Measurements from ENCODE around the gene EZR. TPM values are rescaled to one million over a fixed set of nuclear protein-coding genes. Genes with fewer than 3 reads are reported as not detected.
"Not testable (repeated sequence)": the region's sequence is repeated elsewhere in the genome, so short reads cannot be mapped to it uniquely, and the experiment has no call there.

EZR gene
- total RNA-seq, 6 experiments from 2014 or later = 118 to 183 (median 178) TPM

DNA sequence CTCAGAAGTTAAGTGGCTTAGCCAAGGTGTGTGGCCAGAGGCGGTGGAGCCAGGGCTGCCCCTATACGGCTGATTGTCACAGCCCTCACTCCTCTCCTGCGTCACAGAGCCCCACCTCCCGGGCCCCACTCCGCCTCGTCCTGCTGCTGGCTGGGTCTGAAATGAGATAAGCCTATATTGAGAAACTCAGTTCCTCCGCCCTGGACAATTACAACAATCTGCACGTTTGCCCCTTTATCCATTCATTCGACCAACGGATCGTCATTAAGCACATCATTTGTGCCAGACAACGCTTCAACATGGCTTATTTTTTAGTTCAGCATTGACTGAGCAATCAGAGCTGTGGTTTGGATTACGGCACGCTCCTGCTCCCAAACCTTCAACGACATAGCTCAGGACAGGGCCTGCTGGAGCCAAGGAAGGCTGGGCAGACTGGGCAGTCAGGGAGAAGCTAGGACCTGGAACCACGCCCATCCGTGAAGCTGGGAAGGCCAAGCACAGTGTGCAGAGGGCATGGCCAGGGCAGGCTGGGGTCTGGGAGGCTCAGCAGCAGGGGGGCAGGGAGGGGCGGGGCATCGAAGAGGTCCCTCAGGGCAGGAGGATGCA, 16.6 kb upstream of the EZR start:
- Mint-ChIP-seq H3K27me3 (ENCODE audit: insufficient read depth) (no peaks in the 10 kb centered on the region; the same call in 1 of the 2 replicates), H3K4me3 (no peak overlapping the region), H3K27ac (no peak overlapping the region), H3K9me3 (no peaks in the 10 kb centered on the region), H3K36me3 (ENCODE audit: low read depth) (peaks cover 3% of the 10 kb centered on the region; the same call in 1 of the 2 replicates), H3K4me1 (ENCODE audit: low read depth) (peaks cover 7% of the 10 kb centered on the region; the same call in 1 of the 2 replicates)
- TF ChIP-seq, protein P1, sequence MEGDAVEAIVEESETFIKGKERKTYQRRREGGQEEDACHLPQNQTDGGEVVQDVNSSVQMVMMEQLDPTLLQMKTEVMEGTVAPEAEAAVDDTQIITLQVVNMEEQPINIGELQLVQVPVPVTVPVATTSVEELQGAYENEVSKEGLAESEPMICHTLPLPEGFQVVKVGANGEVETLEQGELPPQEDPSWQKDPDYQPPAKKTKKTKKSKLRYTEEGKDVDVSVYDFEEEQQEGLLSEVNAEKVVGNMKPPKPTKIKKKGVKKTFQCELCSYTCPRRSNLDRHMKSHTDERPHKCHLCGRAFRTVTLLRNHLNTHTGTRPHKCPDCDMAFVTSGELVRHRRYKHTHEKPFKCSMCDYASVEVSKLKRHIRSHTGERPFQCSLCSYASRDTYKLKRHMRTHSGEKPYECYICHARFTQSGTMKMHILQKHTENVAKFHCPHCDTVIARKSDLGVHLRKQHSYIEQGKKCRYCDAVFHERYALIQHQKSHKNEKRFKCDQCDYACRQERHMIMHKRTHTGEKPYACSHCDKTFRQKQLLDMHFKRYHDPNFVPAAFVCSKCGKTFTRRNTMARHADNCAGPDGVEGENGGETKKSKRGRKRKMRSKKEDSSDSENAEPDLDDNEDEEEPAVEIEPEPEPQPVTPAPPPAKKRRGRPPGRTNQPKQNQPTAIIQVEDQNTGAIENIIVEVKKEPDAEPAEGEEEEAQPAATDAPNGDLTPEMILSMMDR (IDR thresholded peaks at IDR 0.05) = no peak
- no peak for DNase-seq

GRCh38 chr6:158834675-158835385, 15.7 kb upstream of the EZR start:
- TF ChIP-seq, protein P1 (IDR thresholded peaks at IDR 0.05) = no peak
- H3K27ac Mint-ChIP-seq = no peak overlapping the region
- no peaks in the 10 kb centered on the region for H3K9me3 Mint-ChIP-seq
- no peaks in the 10 kb centered on the region for H3K36me3 Mint-ChIP-seq (ENCODE audit: low read depth)
- H3K27me3 Mint-ChIP-seq (ENCODE audit: insufficient read depth) = no peaks in the 10 kb centered on the region; the same call in 1 of the 2 replicates
- DNase-seq = no peak
- no peak overlapping the region for H3K4me3 Mint-ChIP-seq
- peaks cover 7% of the 10 kb centered on the region; the same call in 1 of the 2 replicates for H3K4me1 Mint-ChIP-seq (ENCODE audit: low read depth)

DNA sequence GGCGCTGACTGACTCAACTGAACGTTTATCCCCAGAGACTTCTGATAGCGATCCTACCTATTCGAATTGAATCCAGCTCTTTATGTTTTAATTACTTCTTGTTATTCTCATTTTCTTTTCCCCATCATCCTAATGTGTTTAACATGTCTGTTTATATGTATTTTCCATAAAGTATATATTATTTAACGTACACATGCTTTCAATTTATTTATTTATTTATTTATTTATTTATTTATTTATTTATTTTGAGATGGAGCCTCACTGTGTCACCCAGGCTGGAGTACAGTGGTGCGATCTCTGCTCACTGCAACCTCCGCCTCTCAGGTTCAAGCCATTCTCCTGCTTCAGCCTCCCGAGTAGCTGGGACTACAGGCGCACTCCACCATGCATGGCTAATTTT, 13.6 kb upstream of the EZR start:
- not testable (repeated sequence) for H3K4me3 Mint-ChIP-seq; DNase-seq; H3K27ac Mint-ChIP-seq; H3K4me1 Mint-ChIP-seq (ENCODE audit: low read depth); H3K9me3 Mint-ChIP-seq; H3K36me3 Mint-ChIP-seq (ENCODE audit: low read depth); H3K27me3 Mint-ChIP-seq (ENCODE audit: insufficient read depth)

DNA sequence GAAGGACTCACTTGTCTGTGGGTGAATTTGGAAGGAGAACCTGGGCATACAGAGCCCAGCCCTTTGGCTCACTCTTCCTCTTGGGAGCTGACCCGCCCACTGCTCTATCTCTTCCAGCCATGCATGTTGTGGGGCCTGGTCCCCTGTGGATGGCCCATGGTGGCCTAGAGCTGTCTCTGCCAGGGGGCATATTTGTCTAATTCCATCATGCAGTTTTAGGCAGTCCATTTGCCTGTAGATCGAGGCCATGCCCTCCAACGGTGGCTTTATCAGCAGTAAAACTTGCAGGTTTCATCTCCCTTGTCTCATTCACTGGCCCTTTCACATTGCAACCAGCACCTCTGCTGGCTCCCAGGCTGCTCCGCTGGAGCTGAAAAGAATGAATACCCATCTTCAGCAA, 12.9 kb upstream of the EZR start:
- no peaks in the 10 kb centered on the region; the same call in 1 of the 2 replicates for H3K27me3 Mint-ChIP-seq (ENCODE audit: insufficient read depth)
- no peaks in the 10 kb centered on the region for H3K9me3 Mint-ChIP-seq
- H3K27ac Mint-ChIP-seq = no peak overlapping the region
- TF ChIP-seq, protein P1 (IDR thresholded peaks at IDR 0.05) = no peak
- DNase-seq = no peak
- H3K36me3 Mint-ChIP-seq (ENCODE audit: low read depth) = no peaks in the 10 kb centered on the region
- H3K4me3 Mint-ChIP-seq = no peak overlapping the region
- H3K4me1 Mint-ChIP-seq (ENCODE audit: low read depth) = no peaks in the 10 kb centered on the region

DNA sequence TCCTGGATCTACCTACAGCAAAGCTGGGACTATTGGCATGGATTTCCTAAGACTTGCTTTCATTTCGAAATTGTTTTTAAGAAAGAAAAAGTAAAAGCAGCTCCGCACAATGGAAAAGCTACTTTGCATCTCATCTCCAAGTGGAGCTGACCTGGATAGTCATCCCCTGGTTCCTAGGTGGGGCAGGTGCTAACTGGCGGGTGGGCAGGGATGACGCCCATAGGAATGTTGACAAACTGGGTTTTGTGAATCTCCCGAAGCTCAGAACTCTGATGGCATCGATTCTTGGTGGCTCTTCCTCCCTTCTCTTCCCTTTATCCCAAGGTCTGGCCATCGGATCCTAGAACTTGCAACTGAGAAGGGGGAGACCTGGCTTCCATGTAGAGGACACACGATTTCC, 12.4 kb upstream of the EZR start:
- Mint-ChIP-seq H3K27ac (no peak overlapping the region), H3K9me3 (no peaks in the 10 kb centered on the region), H3K4me1 (ENCODE audit: low read depth) (no peaks in the 10 kb centered on the region), H3K4me3 (no peak overlapping the region), H3K36me3 (ENCODE audit: low read depth) (no peaks in the 10 kb centered on the region), H3K27me3 (ENCODE audit: insufficient read depth) (peaks cover under 1% of the 10 kb centered on the region)
- TF ChIP-seq, protein P1 (IDR thresholded peaks at IDR 0.05) = no peak
- no peak for DNase-seq

DNA sequence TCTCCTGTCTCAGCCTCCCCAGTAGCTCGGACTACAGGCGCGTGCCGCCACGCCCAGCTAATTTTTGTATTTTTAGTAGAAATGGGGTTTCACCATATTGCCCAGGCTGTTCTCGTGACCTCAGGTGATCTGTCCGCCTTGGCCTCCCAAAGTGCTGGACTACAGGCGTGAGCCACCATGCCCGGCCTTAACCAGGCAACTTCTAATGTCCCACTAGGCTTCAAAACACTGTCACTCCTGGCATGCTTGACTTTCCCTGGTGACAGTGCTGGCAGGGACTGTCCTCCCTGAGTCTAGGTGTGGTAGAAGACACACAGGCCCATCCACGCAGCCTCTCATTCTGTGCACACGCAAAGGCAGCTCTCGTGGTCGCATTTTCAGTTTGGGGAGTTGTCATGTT, 11.6 kb upstream of the EZR start:
- Mint-ChIP-seq H3K36me3 (ENCODE audit: low read depth) (no peaks in the 10 kb centered on the region), H3K27me3 (ENCODE audit: insufficient read depth) (peaks cover 3% of the 10 kb centered on the region), H3K27ac (no peak overlapping the region), H3K9me3 (no peaks in the 10 kb centered on the region), H3K4me3 (no peak overlapping the region), H3K4me1 (ENCODE audit: low read depth) (peaks cover 7% of the 10 kb centered on the region)
- no peak for DNase-seq
- TF ChIP-seq, protein P1 (IDR thresholded peaks at IDR 0.05) = no peak
